ENCODE data around the gene RGS12. TPM values are rescaled to one million over a fixed set of nuclear protein-coding genes. Genes with fewer than 3 reads are reported as not detected.
A peak's percentile ranks its signal among the peaks of the same experiment; 100 is the strongest.

RGS12 gene
- total RNA-seq, 1 donor from 2014 or later: 28.2 TPM

DNA sequence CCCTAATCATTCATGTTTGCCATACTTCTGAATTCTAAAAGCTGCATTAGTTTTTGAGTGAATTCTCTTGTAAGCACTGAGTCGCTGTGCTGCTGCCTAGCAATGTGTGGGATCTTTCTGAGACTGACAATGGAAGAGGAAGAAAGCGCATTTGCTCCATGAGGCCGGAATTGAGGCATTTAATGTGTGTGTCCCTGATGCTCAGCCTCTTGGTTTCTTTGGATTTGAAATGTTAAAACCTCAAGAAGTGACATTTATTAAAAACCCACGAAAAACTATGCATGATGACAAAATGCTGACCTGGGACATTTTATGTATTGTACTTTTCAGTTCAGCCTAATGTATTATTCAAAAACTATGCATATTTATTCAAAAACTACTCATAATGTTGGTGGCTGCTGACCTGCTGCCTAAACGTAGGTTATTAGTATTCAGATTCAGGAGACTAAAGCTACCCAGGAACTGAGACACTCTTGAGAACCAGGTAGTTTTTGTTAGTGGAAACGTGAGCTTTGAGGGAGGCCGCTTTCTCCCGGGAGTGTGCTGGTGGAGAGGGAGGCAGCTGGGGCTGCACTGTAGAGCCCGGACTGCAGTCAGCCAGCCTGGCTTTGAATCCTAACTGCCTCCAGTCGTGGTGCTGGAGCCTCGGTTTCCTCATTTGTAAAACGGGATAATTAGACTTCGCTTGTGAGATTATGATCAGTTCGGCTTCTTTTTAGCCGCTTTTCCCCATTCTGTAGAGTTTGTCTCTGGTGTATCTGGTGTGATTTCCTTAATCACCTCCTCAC, 11.3 kb downstream of the RGS12 start:
- H3K36me3 ChIP-seq (ENCODE audit: control insufficient read depth in 3 of 3, insufficient read depth in 3 of 3, low read length in 3 of 3): no peaks in the 10 kb centered on the region
- peak overlapping the region in 2 of 3 donors; percentile 3 to 40 for H3K9ac ChIP-seq (ENCODE audit: low read depth in 1 of 3, low read length in 3 of 3)
- peak overlapping the region in 2 of 3 donors; percentile 2 to 45 for H3K4me3 ChIP-seq (ENCODE audit: low read length in 3 of 3)
- no peaks in the 10 kb centered on the region for H3K27me3 ChIP-seq (ENCODE audit: control insufficient read depth in 3 of 3, insufficient read depth in 3 of 3, low read length in 3 of 3)
- H3K27ac ChIP-seq (ENCODE audit: low read depth, low read length): no peak overlapping the region
- peaks cover 28 to 50% (median 48%) of the 10 kb centered on the region in 3 donors for H3K4me1 ChIP-seq (ENCODE audit: control insufficient read depth in 3 of 3, insufficient read depth in 3 of 3, low read length in 3 of 3)
- H3K9me3 ChIP-seq (ENCODE audit: control insufficient read depth in 3 of 3, low read length in 3 of 3): no peaks in the 10 kb centered on the region

DNA sequence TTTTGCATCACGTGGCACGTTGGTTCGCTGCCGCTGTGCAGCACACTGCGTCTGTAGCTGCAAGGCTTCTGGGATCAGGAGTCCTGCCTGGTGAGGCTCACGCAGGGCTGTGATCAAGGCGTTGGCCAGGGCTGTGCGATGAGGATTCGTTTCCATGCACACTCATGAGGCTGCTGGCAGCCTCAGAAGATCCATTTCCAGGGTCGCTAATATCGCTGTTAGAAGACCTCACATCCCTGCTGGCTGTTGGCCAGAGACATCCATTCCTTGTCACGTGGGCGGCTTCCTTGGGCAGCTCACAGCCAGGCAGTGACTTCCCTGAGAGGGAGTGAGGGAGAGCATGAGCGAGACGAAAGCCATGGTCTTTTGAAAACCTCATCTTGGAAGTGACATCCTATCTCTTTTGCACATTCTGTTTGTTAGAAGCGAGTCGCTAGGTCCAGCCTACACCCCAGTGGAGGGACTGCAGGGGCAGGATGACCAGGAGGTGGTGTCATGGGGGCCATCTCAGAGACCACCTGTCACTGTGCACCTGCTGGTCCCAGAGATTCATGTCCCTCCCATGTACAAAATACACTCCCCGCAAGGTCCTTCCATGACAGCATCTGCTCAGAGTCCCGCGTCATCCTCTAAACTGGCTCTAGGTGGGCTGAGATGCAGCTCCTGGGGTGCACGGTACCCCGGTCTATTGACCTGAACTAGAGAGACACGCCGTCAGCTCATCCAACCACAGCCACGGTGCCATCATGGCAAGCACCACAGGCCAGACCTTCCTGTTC, 12.2 kb downstream of the RGS12 start:
- no peaks in the 10 kb centered on the region for H3K27me3 ChIP-seq (ENCODE audit: control insufficient read depth in 3 of 3, insufficient read depth in 3 of 3, low read length in 3 of 3)
- peak overlapping the region in 1 of 3 donors; percentile 45 for H3K9ac ChIP-seq (ENCODE audit: low read depth in 1 of 3, low read length in 3 of 3)
- H3K4me1 ChIP-seq (ENCODE audit: control insufficient read depth in 3 of 3, insufficient read depth in 3 of 3, low read length in 3 of 3): peaks cover 19 to 41% (median 41%) of the 10 kb centered on the region in 3 donors
- H3K27ac ChIP-seq (ENCODE audit: low read depth, low read length): no peak overlapping the region
- H3K4me3 ChIP-seq (ENCODE audit: low read length in 3 of 3): peak overlapping the region; percentile 25 to 59 (median 45)
- no peaks in the 10 kb centered on the region for H3K36me3 ChIP-seq (ENCODE audit: control insufficient read depth in 3 of 3, insufficient read depth in 3 of 3, low read length in 3 of 3)
- H3K9me3 ChIP-seq (ENCODE audit: control insufficient read depth in 3 of 3, low read length in 3 of 3): no peaks in the 10 kb centered on the region

DNA sequence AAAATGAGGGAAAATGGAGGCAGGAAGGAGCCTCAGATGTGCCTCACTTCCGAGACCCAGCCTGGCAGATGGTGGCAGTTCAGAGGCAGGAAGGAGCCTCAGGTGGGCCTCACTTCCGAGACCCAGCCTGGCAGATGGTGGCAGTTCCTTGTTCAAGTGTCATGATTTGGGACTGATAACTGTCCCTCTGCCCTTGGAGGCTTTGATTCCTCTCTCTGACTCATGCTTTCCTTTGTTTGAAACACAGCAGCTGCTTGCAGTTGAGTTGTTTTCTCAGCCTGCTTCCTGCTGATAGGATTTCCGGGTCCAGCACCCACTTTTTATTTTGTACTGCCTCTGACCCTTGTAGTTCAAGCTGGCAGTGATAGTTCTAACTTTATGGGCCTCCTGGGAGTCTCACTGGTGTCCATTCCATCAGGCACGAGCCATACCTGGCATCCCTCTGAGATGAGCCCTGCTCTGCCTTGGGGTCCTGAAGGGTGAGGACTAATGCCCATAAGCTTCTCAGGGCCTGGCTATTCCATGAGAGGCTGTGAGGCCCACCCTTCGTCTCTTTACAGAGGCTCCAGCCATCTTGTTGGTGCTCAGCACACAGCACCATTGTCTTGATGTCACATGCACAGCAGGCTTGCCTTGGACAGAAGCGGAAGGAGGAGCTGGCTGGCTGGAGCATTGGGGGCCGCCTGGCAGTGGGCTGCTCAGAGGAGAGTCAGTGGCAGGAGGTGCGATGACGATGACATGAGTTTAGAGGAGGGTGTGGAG, 13.0 kb downstream of the RGS12 start:
- Histone ChIP-seq H3K4me1 (ENCODE audit: control insufficient read depth in 3 of 3, insufficient read depth in 3 of 3, low read length in 3 of 3) (peaks cover 19 to 41% (median 41%) of the 10 kb centered on the region in 3 donors), H3K27me3 (ENCODE audit: control insufficient read depth in 3 of 3, insufficient read depth in 3 of 3, low read length in 3 of 3) (no peaks in the 10 kb centered on the region), H3K27ac (ENCODE audit: low read depth, low read length) (no peak overlapping the region), H3K9me3 (ENCODE audit: control insufficient read depth in 3 of 3, low read length in 3 of 3) (no peaks in the 10 kb centered on the region), H3K4me3 (ENCODE audit: low read length in 3 of 3) (peak overlapping the region in 1 of 3 donors; percentile 22), H3K36me3 (ENCODE audit: control insufficient read depth in 3 of 3, insufficient read depth in 3 of 3, low read length in 3 of 3) (no peaks in the 10 kb centered on the region), H3K9ac (ENCODE audit: low read depth in 1 of 3, low read length in 3 of 3) (peak overlapping the region in 1 of 3 donors; percentile 45)

DNA sequence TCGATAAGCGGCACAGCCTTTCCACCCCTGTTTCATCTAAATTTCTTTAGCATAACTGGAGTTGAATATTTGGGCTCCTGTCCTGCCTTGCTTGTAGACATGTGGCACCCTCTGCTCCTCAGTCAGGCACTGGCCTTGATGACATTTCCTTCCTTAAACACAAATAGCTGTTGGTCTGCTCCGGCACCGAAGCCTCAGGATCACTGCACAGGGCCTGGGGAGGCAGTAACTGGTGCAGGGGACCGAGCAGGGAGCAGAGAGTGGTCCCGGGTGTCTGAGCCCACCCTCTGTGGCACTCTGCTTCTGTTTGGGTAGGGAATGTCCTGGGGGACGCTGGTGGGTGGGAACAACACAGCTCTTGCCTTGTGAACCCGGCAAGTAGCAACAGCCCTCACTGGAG, 13.6 kb downstream of the RGS12 start:
- Histone ChIP-seq H3K27me3 (ENCODE audit: control insufficient read depth in 3 of 3, insufficient read depth in 3 of 3, low read length in 3 of 3) (no peaks in the 10 kb centered on the region), H3K4me1 (ENCODE audit: control insufficient read depth in 3 of 3, insufficient read depth in 3 of 3, low read length in 3 of 3) (peaks cover 19 to 43% (median 38%) of the 10 kb centered on the region in 3 donors), H3K27ac (ENCODE audit: low read depth, low read length) (no peak overlapping the region)

DNA sequence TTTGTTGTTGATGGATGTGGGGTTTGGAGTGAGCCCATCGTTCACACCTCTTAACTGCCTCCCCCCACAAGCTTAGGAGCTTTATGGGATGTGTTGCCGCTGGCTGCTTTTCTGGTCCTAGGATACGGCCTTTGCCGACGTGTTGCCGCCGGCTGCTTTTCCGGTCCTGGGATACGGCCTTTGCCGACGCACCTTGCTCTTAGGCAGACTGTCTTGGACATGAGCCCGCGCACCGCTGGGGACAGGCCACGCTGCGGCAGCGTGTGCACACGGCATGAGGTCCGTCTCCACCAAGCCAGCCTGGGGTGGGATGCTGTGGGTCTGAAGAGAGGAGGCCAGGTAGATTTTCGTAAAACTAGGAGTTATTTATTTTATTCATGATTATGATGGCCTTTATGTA, 14.2 kb downstream of the RGS12 start:
- no peaks in the 10 kb centered on the region for H3K36me3 ChIP-seq (ENCODE audit: control insufficient read depth in 3 of 3, insufficient read depth in 3 of 3, low read length in 3 of 3)
- no peaks in the 10 kb centered on the region for H3K9me3 ChIP-seq (ENCODE audit: control insufficient read depth in 3 of 3, low read length in 3 of 3)
- H3K9ac ChIP-seq (ENCODE audit: low read depth in 1 of 3, low read length in 3 of 3): no peak overlapping the region
- H3K27me3 ChIP-seq (ENCODE audit: control insufficient read depth in 3 of 3, insufficient read depth in 3 of 3, low read length in 3 of 3): no peaks in the 10 kb centered on the region
- peaks cover 19 to 43% (median 33%) of the 10 kb centered on the region in 3 donors for H3K4me1 ChIP-seq (ENCODE audit: control insufficient read depth in 3 of 3, insufficient read depth in 3 of 3, low read length in 3 of 3)
- H3K27ac ChIP-seq (ENCODE audit: low read depth, low read length): no peak overlapping the region
- H3K4me3 ChIP-seq (ENCODE audit: low read length in 3 of 3): no peak overlapping the region

More for the DNA sequence above, 13.6 kb downstream of the RGS12 start:
- Histone ChIP-seq H3K9me3 (ENCODE audit: control insufficient read depth in 3 of 3, low read length in 3 of 3) (no peaks in the 10 kb centered on the region), H3K9ac (ENCODE audit: low read depth in 1 of 3, low read length in 3 of 3) (no peak overlapping the region), H3K36me3 (ENCODE audit: control insufficient read depth in 3 of 3, insufficient read depth in 3 of 3, low read length in 3 of 3) (no peaks in the 10 kb centered on the region), H3K4me3 (ENCODE audit: low read length in 3 of 3) (no peak overlapping the region)

DNA sequence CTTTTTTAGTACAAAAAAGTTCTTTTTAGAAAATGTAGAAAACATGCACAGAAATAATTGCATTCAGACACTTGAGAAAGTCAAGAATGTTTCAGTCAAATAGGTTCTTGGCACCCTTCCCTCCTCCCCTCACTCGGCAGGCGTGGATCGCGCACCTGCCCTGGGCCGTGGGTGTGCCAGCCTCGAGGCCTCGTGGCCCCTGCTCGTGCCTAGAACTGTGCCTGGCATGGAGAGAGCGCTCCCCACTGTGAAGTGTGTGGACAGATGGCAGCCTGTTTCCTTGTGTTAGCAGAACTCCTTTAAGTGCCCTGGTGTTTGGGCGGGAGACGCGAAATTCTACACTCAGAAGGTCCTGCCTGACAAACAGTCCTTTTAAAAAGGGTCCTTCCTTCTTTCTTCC, 14.7 kb downstream of the RGS12 start:
- H3K9me3 ChIP-seq (ENCODE audit: control insufficient read depth in 3 of 3, low read length in 3 of 3): no peaks in the 10 kb centered on the region
- no peak overlapping the region for H3K27ac ChIP-seq (ENCODE audit: low read depth, low read length)
- H3K4me3 ChIP-seq (ENCODE audit: low read length in 3 of 3): no peak overlapping the region
- peaks cover 19 to 43% (median 33%) of the 10 kb centered on the region in 3 donors for H3K4me1 ChIP-seq (ENCODE audit: control insufficient read depth in 3 of 3, insufficient read depth in 3 of 3, low read length in 3 of 3)
- no peak overlapping the region for H3K9ac ChIP-seq (ENCODE audit: low read depth in 1 of 3, low read length in 3 of 3)
- H3K27me3 ChIP-seq (ENCODE audit: control insufficient read depth in 3 of 3, insufficient read depth in 3 of 3, low read length in 3 of 3): no peaks in the 10 kb centered on the region
- no peaks in the 10 kb centered on the region for H3K36me3 ChIP-seq (ENCODE audit: control insufficient read depth in 3 of 3, insufficient read depth in 3 of 3, low read length in 3 of 3)

DNA sequence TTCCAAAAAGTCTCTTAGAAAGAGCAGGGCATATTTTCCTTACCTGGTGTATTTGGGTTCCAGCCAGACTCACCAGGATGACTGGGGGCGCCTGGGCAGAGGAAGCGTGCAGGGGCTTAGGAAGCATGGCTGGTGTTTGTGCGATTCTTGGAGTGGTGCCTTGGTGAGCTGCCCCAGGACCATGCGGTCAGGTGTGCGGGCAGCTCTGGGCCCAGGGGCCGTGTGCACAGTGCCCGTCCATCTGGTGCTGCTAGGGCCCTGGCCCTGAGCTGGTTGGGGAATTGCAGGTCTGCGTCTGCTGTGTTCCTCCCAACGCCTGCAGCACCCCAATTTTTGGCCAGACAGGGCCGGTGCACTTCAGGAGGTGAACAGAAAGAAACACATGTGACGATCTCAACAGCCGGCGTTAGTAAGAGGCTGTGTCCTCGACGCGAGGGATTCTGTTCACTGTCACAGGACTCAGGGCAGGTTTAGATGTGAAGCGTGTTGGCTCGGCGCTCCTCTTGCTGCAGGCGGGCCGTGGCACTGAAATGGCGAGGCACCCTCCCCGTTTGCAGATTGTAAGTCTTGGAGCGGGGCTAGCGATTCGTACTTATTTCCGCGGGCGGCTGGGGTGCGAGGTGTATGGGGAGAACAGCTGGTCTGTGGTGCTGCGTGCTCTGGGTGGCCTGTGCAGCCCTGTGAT, 15.2 kb downstream of the RGS12 start:
- H3K9me3 ChIP-seq (ENCODE audit: control insufficient read depth in 3 of 3, low read length in 3 of 3): no peaks in the 10 kb centered on the region
- no peak overlapping the region for H3K27ac ChIP-seq (ENCODE audit: low read depth, low read length)
- H3K36me3 ChIP-seq (ENCODE audit: control insufficient read depth in 3 of 3, insufficient read depth in 3 of 3, low read length in 3 of 3): no peaks in the 10 kb centered on the region
- H3K9ac ChIP-seq (ENCODE audit: low read depth in 1 of 3, low read length in 3 of 3): no peak overlapping the region
- H3K27me3 ChIP-seq (ENCODE audit: control insufficient read depth in 3 of 3, insufficient read depth in 3 of 3, low read length in 3 of 3): no peaks in the 10 kb centered on the region
- H3K4me3 ChIP-seq (ENCODE audit: low read length in 3 of 3): no peak overlapping the region
- H3K4me1 ChIP-seq (ENCODE audit: control insufficient read depth in 3 of 3, insufficient read depth in 3 of 3, low read length in 3 of 3): peaks cover 19 to 43% (median 31%) of the 10 kb centered on the region in 3 donors

DNA sequence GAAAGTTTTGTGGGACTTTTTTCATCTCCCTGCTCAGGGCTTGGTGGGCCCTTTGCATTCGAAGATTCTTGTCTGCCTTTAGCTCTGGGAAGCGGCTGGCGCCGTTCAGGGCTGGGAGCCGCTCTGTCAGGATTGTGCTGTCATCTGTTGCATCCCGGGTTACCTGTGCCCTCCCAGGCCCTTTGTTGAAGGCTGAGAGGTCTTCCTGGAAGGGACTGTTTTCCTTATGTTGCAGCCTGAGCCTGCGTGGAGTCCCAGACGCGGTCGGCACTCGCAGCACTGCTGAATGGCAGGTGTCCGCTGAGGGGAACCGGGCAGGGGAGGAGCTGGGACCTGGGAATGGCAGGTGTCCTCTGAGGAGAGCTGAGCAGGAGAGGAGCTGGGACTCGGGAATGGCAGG, 15.9 kb downstream of the RGS12 start:
- Histone ChIP-seq H3K27ac (ENCODE audit: low read depth, low read length) (no peak overlapping the region), H3K36me3 (ENCODE audit: control insufficient read depth in 3 of 3, insufficient read depth in 3 of 3, low read length in 3 of 3) (no peaks in the 10 kb centered on the region), H3K27me3 (ENCODE audit: control insufficient read depth in 3 of 3, insufficient read depth in 3 of 3, low read length in 3 of 3) (no peaks in the 10 kb centered on the region), H3K4me1 (ENCODE audit: control insufficient read depth in 3 of 3, insufficient read depth in 3 of 3, low read length in 3 of 3) (peaks cover 19 to 43% (median 31%) of the 10 kb centered on the region in 3 donors), H3K4me3 (ENCODE audit: low read length in 3 of 3) (no peak overlapping the region), H3K9me3 (ENCODE audit: control insufficient read depth in 3 of 3, low read length in 3 of 3) (no peaks in the 10 kb centered on the region), H3K9ac (ENCODE audit: low read depth in 1 of 3, low read length in 3 of 3) (no peak overlapping the region)

DNA sequence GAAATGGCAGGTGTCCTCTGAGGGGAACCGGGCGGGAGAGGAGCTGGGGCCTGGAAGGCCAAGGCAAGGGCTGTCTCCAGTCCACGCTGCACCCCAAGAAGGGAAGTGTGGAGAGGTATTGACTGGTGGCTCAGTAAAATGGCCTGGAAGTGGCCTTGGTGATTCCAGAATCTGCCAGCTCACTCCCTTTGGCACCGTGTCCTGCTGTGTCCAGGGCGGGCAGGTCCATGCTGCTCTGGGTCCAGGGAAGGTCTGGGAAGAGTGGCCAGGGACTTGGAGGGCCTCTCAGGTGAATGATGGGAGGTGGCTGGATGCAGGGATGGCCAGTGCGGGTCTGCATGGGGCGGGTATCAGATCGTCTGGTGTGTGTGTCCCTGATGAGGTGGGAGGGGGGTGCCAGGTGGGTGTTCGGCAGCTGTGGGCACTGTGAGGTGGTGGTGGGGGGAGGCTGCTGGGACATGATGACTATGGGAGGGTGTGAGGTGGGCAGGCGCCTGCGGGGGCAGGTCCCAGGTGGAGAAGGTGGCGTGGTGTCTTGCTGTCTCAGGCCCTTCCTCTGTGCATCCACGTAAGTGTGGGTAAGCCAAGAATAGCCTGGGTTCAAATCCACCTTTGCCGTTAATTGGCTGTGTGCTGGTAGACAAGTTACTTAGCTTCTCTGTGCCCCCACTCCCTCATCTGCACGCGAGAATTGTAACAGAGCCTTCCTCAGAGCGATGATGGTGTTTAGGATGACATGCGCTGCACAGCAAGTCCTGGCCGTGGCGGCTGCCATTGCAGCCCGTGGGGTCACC, 17.7 kb downstream of the RGS12 start:
- H3K27me3 ChIP-seq (ENCODE audit: control insufficient read depth in 3 of 3, insufficient read depth in 3 of 3, low read length in 3 of 3): no peaks in the 10 kb centered on the region

More for the DNA sequence above, 17.7 kb downstream of the RGS12 start:
- no peak overlapping the region for H3K27ac ChIP-seq (ENCODE audit: low read depth, low read length)
- H3K4me3 ChIP-seq (ENCODE audit: low read length in 3 of 3): no peak overlapping the region
- H3K36me3 ChIP-seq (ENCODE audit: control insufficient read depth in 3 of 3, insufficient read depth in 3 of 3, low read length in 3 of 3): peaks cover 0 to 4% (median 0%) of the 10 kb centered on the region in 3 donors
- peaks cover 6 to 28% (median 18%) of the 10 kb centered on the region in 3 donors for H3K4me1 ChIP-seq (ENCODE audit: control insufficient read depth in 3 of 3, insufficient read depth in 3 of 3, low read length in 3 of 3)
- no peaks in the 10 kb centered on the region for H3K9me3 ChIP-seq (ENCODE audit: control insufficient read depth in 3 of 3, low read length in 3 of 3)
- no peak overlapping the region for H3K9ac ChIP-seq (ENCODE audit: low read depth in 1 of 3, low read length in 3 of 3)

Data from skeletal muscle tissue (tissue), 4 donors.